ENCODE results near the gene TENM4.

DNA sequence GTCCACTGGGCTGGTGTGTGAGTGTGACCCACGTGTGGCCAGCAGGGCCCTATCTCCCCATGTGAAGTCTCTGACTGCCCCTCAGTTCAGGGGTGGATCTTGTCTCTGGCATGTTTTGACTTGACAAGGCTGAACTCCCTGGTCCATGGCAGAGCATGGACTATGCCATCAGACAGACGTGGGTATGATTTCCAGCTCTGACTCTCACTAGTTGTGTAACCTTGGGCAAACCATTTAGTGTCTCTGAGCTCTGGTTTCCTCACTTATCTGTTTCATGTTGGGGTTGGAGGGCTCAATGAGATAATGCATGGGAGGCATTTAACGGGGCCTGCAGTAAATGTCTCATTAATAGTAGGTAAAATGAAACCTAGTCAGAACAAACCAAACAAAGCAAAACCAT lies 611.7 kb downstream of the TENM4 start:
- TF ChIP-seq POLR2AphosphoS5 (IDR thresholded peaks at IDR 0.05) (no peak), EP300 (IDR thresholded peaks at IDR 0.05) (no peak), CTCF (IDR thresholded peaks at IDR 0.05) (no peak)
